Measurements from ENCODE around the gene SLC2A3.
"Not testable (repeated sequence)": the region's sequence is repeated elsewhere in the genome, so short reads cannot be mapped to it uniquely, and the experiment has no call there.

Gene SLC2A3

GRCh38 chr12:7951671-7952070 is 15.7 kb upstream of the SLC2A3 start:
- DNase-seq = no peak

- not testable (repeated sequence) for DNase-seq
These were observed 14.4 kb upstream of the SLC2A3 start for GRCh38 chr12:7950230-7950943.

- no peak for DNase-seq
These were observed 12.7 kb upstream of the SLC2A3 start for GRCh38 chr12:7948589-7949260.

- no peak for DNase-seq
These were observed 11.0 kb upstream of the SLC2A3 start for GRCh38 chr12:7947011-7947410.

- DNase-seq = not testable (repeated sequence)
These were observed 8.8 kb upstream of the SLC2A3 start for GRCh38 chr12:7944760-7945159.

- DNase-seq = no peak
These were observed 4.9 kb upstream of the SLC2A3 start for GRCh38 chr12:7940906-7941305.

- no peak for DNase-seq
These were observed 2.0 kb upstream of the SLC2A3 start for GRCh38 chr12:7937833-7938506.

GRCh38 chr12:7934889-7935492 is 996 bp downstream of the SLC2A3 start:
- DNase-seq = peak in 1 of 56 donors; percentile 7

GRCh38 chr12:7934091-7934888 is 1.7 kb downstream of the SLC2A3 start:
- DNase-seq = peak in 2 of 56 donors; percentile 2

GRCh38 chr12:7933255-7933726 is 2.7 kb downstream of the SLC2A3 start:
- DNase-seq = peak in 46 of 56 donors; percentile 3 to 83 (median 39)

- DNase-seq = not testable (repeated sequence)
These were observed 3.3 kb downstream of the SLC2A3 start for GRCh38 chr12:7932599-7933240.

GRCh38 chr12:7929083-7929792 is 6.7 kb downstream of the SLC2A3 start:
- no peak for DNase-seq

- DNase-seq = no peak
These were observed 8.5 kb downstream of the SLC2A3 start for GRCh38 chr12:7927470-7927869.

- not testable (repeated sequence) for DNase-seq
These were observed 9.8 kb downstream of the SLC2A3 start for GRCh38 chr12:7926068-7926666.

- DNase-seq = no peak
These were observed 12.4 kb downstream of the SLC2A3 start for GRCh38 chr12:7923241-7924236.

GRCh38 chr12:7921181-7921580 is 14.8 kb downstream of the SLC2A3 start:
- not testable (repeated sequence) for DNase-seq

- DNase-seq = not testable (repeated sequence)
These were observed 17.8 kb downstream of the SLC2A3 start for GRCh38 chr12:7918268-7918590.

Measured in nucleus accumbens (tissue), 56 donors.